Measurements from ENCODE around the gene FAHD2B. TPM values are rescaled to one million over a fixed set of nuclear protein-coding genes. Genes with fewer than 3 reads are reported as not detected.
"Not testable (repeated sequence)": the region's sequence is repeated elsewhere in the genome, so short reads cannot be mapped to it uniquely, and the experiment has no call there.

The FAHD2B gene
- total RNA-seq, 1 donor from 2014 or later, result 13.0 TPM

DNA sequence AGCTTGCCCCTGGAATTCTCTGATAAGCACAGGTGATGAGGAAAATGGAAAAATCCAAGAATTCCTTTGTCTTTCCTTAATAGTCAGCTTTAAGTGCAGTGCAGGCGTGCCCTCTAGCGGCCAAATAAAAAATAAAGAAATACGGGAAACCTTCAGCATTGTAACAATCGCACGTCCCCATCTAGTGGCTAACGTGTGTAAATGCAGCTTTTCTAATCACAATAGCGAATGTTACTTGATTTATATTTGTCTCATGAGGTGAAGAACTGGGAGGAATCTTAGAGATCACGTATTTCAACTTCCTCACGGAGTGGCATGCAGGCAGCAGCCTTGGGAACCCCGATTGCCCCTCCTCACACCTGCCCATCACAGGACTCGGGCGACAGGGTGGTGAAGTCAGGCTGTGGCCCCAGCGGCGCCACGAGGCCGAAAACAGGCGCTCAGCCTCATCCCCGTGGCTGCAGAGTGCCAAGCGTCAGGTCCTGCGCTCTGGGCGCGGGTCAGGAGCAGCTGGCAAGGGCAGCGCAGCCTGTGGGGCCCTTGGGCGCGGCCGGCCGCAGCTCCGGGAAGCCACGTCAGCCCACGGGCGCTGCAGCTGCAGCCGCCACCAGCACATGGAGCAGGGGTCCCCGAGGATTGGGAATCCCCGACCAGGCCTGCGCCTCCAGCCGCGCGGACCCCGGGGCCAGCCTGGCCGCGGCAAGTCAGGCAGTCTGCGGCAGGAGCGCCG, 17.8 kb upstream of the FAHD2B start:
- Histone ChIP-seq H3K4me3 (peak overlapping the region; percentile 99), H3K4me2 (peak overlapping the region; percentile 93), H2AFZ (replicated peaks) (peak overlapping the region; percentile 99)
- not testable (repeated sequence) for H3K9ac ChIP-seq; H3K79me2 ChIP-seq (ENCODE audit: low read depth); H3K9me3 Mint-ChIP-seq; H3K27me3 ChIP-seq; H3K4me1 Mint-ChIP-seq; H3K9me3 ChIP-seq (ENCODE audit: low read depth); H3K27ac ChIP-seq; H4K20me1 ChIP-seq (ENCODE audit: low read depth); H3K27me3 Mint-ChIP-seq (ENCODE audit: insufficient read depth, low read depth); H3F3A ChIP-seq (ENCODE audit: low read depth); H3K4me1 ChIP-seq; H3K36me3 ChIP-seq; H3K36me3 Mint-ChIP-seq
- TF ChIP-seq, protein P1, sequence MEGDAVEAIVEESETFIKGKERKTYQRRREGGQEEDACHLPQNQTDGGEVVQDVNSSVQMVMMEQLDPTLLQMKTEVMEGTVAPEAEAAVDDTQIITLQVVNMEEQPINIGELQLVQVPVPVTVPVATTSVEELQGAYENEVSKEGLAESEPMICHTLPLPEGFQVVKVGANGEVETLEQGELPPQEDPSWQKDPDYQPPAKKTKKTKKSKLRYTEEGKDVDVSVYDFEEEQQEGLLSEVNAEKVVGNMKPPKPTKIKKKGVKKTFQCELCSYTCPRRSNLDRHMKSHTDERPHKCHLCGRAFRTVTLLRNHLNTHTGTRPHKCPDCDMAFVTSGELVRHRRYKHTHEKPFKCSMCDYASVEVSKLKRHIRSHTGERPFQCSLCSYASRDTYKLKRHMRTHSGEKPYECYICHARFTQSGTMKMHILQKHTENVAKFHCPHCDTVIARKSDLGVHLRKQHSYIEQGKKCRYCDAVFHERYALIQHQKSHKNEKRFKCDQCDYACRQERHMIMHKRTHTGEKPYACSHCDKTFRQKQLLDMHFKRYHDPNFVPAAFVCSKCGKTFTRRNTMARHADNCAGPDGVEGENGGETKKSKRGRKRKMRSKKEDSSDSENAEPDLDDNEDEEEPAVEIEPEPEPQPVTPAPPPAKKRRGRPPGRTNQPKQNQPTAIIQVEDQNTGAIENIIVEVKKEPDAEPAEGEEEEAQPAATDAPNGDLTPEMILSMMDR (IDR thresholded peaks at IDR 0.05), result peak; percentile 80
- peak; percentile 70 for DNase-seq (ENCODE audit: low spot score)
- Mint-ChIP-seq H3K27ac (peak overlapping the region; percentile 83), H3K4me3 (peak overlapping the region; percentile 95)

DNA sequence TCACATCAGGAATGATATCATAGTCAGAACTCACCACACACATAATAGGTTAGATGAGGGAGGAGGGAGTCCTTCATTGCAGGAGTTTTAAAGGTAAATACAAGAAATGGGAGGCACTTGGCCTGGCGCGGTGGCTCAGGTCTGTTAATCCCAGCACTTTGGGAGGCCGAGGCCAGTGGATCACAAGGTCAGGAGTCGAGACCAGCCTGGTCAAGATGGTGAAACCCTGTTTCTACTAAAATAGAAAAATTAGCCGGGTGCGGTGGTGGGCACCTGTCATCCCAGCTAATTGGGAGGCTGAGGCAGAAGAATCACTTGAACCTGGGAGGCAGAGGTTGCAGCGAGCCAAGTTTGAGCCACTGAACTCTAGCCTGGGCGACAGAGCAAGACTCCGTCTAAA, 16.6 kb upstream of the FAHD2B start:
- H3K4me3 ChIP-seq; H3K4me1 ChIP-seq; H3K36me3 Mint-ChIP-seq; H3F3A ChIP-seq (ENCODE audit: low read depth); H3K4me3 Mint-ChIP-seq; H4K20me1 ChIP-seq (ENCODE audit: low read depth); DNase-seq (ENCODE audit: low spot score); H3K9ac ChIP-seq; H3K4me2 ChIP-seq; H3K27me3 ChIP-seq; H3K27me3 Mint-ChIP-seq (ENCODE audit: insufficient read depth, low read depth); H3K9me3 ChIP-seq (ENCODE audit: low read depth); H3K9me3 Mint-ChIP-seq; H3K4me1 Mint-ChIP-seq; H3K27ac Mint-ChIP-seq; H3K27ac ChIP-seq; H2AFZ ChIP-seq (replicated peaks); H3K79me2 ChIP-seq (ENCODE audit: low read depth); H3K36me3 ChIP-seq: not testable (repeated sequence)

DNA sequence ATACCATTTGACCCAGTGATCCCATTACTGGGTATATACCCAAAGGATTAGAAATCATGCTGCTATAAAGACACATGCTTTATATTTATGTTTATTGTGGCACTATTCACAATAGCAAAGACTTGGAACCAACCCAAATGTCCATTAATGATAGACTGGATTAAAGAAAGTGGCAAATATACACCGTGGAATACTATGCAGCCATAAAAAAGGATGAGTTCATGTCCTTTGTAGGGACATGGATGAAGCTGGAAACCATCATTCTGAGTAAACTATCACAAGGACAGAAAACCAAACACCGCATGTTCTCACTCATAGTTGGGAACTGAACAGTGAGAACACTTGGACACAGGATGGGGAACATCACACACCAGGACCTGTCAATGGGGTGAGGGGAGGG, 12.2 kb upstream of the FAHD2B start:
- not testable (repeated sequence) for H3K4me3 Mint-ChIP-seq

DNA sequence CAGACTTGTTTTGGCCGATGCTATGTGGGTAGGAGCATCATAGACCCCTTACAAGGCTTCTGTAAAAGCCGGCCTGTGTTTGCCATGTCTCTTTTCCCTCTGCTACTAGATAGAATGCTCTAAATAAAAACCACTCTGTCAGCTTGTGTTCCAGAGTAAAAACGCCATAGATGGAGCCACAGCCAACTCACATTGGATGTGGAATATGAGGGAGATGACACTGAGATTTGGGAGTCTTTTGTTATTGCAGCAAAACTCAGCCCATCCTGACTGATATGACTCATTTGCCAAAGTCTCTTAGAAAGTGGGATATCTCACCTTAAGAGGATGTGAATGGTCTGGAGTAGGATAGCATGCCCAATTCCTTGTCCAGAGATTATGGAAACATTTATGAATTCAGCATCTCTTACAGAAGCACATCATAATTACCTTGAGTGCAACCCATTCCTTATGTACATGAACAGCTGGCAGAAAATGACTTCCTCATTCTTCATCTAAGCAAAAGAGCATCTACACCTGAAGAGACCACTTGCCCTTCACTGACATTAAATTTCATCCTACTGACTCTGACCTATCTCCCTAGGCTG, 4.2 kb upstream of the FAHD2B start:
- not testable (repeated sequence) for H3K36me3 ChIP-seq; H2AFZ ChIP-seq (replicated peaks); H3K9me3 ChIP-seq (ENCODE audit: low read depth); H3K79me2 ChIP-seq (ENCODE audit: low read depth); H3K27ac Mint-ChIP-seq; H3K27me3 Mint-ChIP-seq (ENCODE audit: insufficient read depth, low read depth); H3K4me1 ChIP-seq; H4K20me1 ChIP-seq (ENCODE audit: low read depth); H3K27ac ChIP-seq; H3K4me3 Mint-ChIP-seq; H3K4me3 ChIP-seq; H3K36me3 Mint-ChIP-seq; H3K27me3 ChIP-seq; H3K9ac ChIP-seq; DNase-seq (ENCODE audit: low spot score); H3F3A ChIP-seq (ENCODE audit: low read depth); H3K4me1 Mint-ChIP-seq; H3K4me2 ChIP-seq; H3K9me3 Mint-ChIP-seq

More for the DNA sequence above, 12.2 kb upstream of the FAHD2B start:
- H3K79me2 ChIP-seq (ENCODE audit: low read depth); H3K9me3 ChIP-seq (ENCODE audit: low read depth); H3K9ac ChIP-seq; H3K27me3 ChIP-seq; H3F3A ChIP-seq (ENCODE audit: low read depth); DNase-seq (ENCODE audit: low spot score); H3K9me3 Mint-ChIP-seq; H4K20me1 ChIP-seq (ENCODE audit: low read depth); H3K4me2 ChIP-seq; H3K4me1 ChIP-seq; H3K27ac Mint-ChIP-seq; H3K4me1 Mint-ChIP-seq; H3K4me3 ChIP-seq; H3K36me3 Mint-ChIP-seq; H3K27ac ChIP-seq; H3K27me3 Mint-ChIP-seq (ENCODE audit: insufficient read depth, low read depth); H3K36me3 ChIP-seq; H2AFZ ChIP-seq (replicated peaks): not testable (repeated sequence)

DNA sequence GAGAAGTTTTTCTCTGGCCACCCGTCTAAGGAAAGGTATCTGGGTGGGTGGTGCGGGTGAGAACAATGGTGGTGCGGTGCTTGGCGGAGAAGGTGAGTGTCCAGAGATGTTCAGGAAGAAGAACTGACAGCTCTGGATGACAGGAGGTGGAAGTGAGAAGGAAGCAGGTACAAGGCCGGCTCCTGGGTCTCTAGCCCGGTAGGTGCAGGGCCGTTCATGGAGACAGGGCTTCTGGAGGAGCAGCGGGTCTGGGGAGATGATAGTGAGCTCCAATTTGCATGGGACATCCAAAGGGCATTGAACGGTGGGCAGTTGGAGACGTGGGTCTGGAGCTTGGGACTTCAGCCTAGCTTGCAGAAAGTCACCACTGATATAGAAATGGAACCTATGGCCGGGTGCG, 979 bp upstream of the FAHD2B start:
- no peak for DNase-seq (ENCODE audit: low spot score)
- Mint-ChIP-seq H3K27ac (no peak overlapping the region), H3K36me3 (no peaks in the 10 kb centered on the region), H3K4me1 (peaks cover 10% of the 10 kb centered on the region), H3K9me3 (no peaks in the 10 kb centered on the region), H3K27me3 (ENCODE audit: insufficient read depth, low read depth) (peaks cover 10% of the 10 kb centered on the region), H3K4me3 (peak overlapping the region; percentile 86)
- peak overlapping the region; percentile 49 for H3K4me3 ChIP-seq
- H2AFZ ChIP-seq (replicated peaks), result no peak overlapping the region
- H3K9ac ChIP-seq, result no peak overlapping the region
- no peaks in the 10 kb centered on the region for H3F3A ChIP-seq (ENCODE audit: low read depth)
- H3K36me3 ChIP-seq, result no peaks in the 10 kb centered on the region
- no peaks in the 10 kb centered on the region for H3K4me1 ChIP-seq
- H3K9me3 ChIP-seq (ENCODE audit: low read depth), result no peaks in the 10 kb centered on the region
- no peaks in the 10 kb centered on the region for H3K79me2 ChIP-seq (ENCODE audit: low read depth)
- TF ChIP-seq EZH2phosphoT487 (IDR thresholded peaks at IDR 0.05), result no peak
- no peak overlapping the region for H3K27ac ChIP-seq
- peaks cover 6% of the 10 kb centered on the region for H3K27me3 ChIP-seq
- H4K20me1 ChIP-seq (ENCODE audit: low read depth), result no peaks in the 10 kb centered on the region
- H3K4me2 ChIP-seq, result peak overlapping the region; percentile 87

DNA sequence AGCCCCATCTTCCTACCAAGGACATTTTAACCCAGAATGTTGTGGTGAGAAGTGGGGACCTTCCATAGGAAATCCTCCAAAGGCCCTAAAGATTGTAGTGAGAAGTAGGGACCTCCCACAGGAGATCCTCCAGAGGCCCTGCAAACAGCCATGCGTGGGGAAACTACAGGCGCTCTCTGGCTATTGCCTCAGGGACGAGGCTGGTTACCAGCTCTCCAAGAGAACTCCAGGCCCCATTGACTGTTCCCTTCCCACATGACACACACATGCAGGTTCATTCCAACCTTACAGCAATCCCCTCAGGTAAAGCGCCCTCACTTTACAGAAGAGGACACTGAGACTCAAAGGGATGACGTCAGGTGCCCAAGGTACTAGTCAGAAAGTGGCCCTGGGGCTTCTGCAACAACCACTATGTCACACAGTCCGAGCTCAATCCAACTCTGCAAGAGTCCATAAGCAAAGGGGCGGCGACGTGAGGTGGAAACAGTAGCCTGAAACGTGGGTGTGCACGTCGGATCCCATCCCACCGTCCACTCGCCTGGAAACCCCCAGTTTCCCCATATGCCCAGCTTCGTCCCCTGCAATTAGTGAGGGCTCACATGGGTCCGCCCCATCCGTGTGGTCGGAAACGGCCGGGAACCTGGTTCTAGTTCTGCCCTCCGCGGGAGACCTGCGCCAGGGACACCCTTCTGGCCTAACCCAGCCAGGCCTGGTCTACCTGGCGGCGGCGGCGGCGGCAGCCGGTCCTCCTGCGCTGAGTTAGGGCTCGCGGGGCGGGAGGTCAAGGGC, 505 bp downstream of the FAHD2B start:
- H3K36me3 Mint-ChIP-seq; H2AFZ ChIP-seq (replicated peaks); H3F3A ChIP-seq (ENCODE audit: low read depth); H3K9me3 Mint-ChIP-seq; H3K27me3 Mint-ChIP-seq (ENCODE audit: insufficient read depth, low read depth); H3K36me3 ChIP-seq; H3K27me3 ChIP-seq; H3K9me3 ChIP-seq (ENCODE audit: low read depth); H3K4me1 ChIP-seq; H3K9ac ChIP-seq; H4K20me1 ChIP-seq (ENCODE audit: low read depth); H3K4me3 Mint-ChIP-seq; DNase-seq (ENCODE audit: low spot score); H3K79me2 ChIP-seq (ENCODE audit: low read depth); H3K27ac ChIP-seq; H3K4me1 Mint-ChIP-seq; H3K27ac Mint-ChIP-seq: not testable (repeated sequence)
- H3K4me3 ChIP-seq, result peak overlapping the region; percentile 49
- peak overlapping the region; percentile 57 for H3K4me2 ChIP-seq

DNA sequence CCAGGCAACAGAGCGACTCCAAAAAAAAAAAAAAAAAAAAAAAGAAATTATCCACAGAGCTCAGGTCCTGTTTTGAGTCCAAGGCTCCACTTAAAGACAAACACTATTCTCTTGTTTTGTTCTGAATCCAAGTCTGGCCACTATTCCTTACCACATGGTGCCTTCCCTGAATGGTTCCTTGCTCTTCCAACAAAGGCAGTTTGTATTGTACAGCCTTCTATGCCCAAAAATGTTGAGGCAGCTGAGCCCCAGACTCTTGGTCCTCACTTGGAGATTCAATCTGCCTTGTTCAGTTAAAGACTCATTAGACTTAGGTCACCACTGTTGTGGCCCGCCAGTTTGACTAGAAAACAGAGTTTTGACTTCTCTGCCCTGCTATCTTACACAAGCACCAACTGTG, 1.7 kb downstream of the FAHD2B start:
- not testable (repeated sequence) for H3K27ac Mint-ChIP-seq; H4K20me1 ChIP-seq (ENCODE audit: low read depth); H3K9me3 ChIP-seq (ENCODE audit: low read depth); H3K9ac ChIP-seq; H3K27me3 Mint-ChIP-seq (ENCODE audit: insufficient read depth, low read depth); H3K27me3 ChIP-seq; H3K9me3 Mint-ChIP-seq; H3K4me2 ChIP-seq; DNase-seq (ENCODE audit: low spot score); H3K36me3 ChIP-seq; H3K79me2 ChIP-seq (ENCODE audit: low read depth); H3K27ac ChIP-seq; H3K4me1 Mint-ChIP-seq; H3K4me1 ChIP-seq; H2AFZ ChIP-seq (replicated peaks); H3K4me3 ChIP-seq; H3F3A ChIP-seq (ENCODE audit: low read depth); H3K36me3 Mint-ChIP-seq
- peak overlapping the region; percentile 46 for H3K4me3 Mint-ChIP-seq
